Stimulated activated CD4-positive, alpha-beta T cell treated with anti-CD3 and anti-CD28 coated beads, Interleukin-4, amount 100 ng/mL, for 48 hours (primary cell): ENCODE measurements around the gene ECI2.

Experiments
- DNase-seq, 2 donors: peaks; one replicate each; pipeline ENCODE4 v3.0.0-alpha.2; 2020; ENCODE audit warnings: low read depth in 2 of 2

ECI2 gene, protein sequence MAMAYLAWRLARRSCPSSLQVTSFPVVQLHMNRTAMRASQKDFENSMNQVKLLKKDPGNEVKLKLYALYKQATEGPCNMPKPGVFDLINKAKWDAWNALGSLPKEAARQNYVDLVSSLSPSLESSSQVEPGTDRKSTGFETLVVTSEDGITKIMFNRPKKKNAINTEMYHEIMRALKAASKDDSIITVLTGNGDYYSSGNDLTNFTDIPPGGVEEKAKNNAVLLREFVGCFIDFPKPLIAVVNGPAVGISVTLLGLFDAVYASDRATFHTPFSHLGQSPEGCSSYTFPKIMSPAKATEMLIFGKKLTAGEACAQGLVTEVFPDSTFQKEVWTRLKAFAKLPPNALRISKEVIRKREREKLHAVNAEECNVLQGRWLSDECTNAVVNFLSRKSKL

DNA sequence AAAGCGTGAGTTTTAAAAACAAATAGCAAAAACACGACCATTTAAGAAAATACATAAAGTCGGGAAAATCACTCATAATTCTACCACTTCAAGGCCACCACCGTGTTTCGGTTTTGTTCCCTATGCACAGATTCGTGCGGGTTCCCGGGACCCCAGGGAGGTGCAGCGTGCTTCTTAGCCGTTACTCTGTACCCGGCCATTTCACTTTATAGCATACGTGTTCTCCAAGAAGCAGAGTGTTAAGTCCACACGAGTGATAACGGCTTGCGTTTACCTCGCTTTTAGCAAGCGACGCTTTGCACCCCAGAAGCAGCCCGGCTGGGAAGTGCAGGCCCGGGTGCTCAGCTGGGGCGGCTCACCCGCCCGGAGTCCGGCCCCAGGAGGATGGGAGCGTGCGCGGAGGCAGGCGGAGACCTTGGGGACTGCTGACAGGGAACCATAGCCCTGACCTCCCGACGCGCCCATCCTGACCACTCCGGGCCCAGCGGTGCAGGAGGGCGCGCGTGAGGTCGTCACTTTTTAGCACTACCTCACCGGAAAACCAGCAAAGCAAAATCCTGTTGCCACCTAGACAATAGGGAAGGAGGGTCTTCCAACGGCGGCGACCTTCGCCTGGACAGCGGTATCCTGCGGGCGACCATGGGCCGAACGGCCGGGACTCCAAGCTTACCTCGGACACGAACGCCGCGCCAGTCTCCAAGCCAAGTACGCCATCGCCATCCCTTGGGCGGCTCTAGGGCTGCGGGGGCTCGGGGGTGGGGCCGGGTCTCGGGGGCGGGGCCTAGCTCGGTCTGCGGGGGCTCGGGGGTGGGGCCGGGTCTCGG, at the start of gene ECI2:
Gene ECI2 (minus strand): TSS at position 735 of the 824 bp plus-strand sequence. CDS start 15 bp downstream, at position 720.
- DNase-seq, result peak; percentile 40 to 45

DNA sequence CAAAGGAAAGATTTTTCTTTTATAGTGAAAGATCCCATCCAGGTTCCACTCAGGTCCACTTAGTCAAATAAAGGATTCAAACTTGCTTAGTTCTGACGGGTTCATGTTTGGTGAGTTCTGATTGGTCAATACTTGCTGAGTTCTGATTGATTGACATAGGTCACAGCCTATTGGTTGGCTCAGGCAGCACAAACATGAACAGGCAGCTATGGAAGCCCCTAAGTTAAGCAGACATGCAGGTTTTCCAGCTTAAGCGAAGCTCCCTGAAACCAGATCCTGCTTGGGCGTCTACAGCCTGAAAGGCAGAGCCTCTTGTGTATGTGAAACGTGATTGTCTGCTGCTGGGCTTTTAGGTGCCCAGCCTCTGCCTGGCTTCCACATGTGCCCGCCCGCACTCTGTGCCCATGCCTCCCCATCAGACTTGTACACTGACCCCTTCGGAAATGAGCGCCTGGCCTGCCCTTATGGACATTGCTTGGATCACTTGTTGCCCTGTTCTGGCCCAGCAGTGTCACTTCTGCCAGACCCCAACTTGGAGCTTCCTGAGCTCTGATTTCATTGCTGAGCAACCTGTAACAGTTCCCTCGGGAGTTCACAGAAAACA, 45.4 kb upstream of the ECI2 start:
- no peak for DNase-seq

DNA sequence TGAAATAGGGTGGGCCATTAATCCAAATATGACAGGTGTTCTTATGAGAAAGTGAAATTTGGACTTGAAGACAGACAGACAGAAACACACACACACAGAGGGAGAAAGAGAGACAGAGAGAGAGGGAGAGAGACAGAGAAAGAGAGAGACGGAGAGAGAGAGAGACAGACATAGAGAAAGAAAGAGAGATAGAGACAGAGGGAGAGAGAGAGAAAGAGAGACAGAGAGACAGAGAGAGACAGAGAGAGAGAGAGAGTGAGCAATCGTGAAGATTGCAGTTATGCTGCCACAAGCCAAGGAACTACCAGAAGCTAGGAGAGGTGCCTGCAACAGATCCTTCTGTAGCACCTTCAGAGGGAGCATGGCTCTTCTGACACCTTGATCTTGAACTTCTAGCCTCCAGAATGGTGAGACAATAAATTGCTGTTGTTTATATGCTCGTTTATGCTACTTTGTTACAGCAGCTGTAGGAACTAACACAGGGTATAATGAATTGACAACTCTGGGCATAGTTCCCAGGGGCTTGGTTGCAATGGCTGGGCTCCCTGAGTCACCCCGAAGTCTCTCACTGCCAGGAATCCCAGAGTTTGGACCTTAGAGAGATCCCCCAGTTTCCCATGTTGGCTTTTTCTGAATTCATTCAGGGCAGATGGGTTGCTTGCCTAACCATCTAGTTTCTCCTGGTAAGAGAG, 44.7 kb upstream of the ECI2 start:
- no peak for DNase-seq

DNA sequence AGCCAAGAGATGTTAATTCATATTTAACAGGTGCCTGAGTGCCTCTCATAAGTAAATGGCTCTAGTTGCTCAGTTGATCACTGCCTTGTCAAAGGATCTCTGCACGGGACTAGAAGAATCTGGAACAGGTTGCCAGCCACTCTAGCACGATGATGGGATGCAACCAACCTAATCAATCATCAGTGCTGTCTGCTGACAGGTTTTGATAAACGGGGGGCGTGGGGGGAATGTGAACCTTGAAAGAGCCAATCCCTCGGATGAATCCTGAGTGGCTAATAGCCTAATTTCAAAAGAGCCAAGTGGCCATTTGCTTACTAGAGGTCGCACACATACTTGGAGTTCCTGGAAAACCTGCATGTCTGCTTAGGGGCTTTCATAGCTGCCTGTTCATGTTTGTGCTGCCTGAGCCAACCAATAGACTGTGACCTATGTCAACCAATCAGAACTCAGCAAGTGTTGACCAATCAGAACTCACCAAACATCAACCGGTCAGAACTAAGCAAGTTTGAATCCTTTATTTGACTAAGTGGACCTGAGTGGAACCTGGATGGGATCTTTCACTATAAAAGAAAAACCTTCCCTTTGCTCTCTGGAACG, 43.5 kb upstream of the ECI2 start:
- DNase-seq, result no peak

DNA sequence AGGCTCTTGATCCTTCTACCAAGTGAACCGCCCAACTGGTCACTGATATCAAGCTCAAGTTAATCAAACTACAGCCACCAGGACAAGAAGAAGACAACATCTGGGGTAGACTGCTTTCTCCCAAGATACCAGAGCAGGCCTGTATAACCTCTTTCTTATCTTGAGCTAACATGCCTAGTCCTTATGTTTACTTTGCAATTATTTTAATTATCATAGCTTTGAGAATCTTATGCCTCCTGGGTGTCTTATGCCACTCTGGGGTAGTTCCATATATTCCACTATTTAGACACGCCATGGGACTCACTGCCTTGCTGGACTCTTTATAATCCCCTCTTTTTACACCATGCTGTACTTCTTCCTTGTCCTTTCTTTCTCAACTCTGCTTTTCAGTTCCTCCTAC, 41.5 kb upstream of the ECI2 start:
- DNase-seq, result no peak

DNA sequence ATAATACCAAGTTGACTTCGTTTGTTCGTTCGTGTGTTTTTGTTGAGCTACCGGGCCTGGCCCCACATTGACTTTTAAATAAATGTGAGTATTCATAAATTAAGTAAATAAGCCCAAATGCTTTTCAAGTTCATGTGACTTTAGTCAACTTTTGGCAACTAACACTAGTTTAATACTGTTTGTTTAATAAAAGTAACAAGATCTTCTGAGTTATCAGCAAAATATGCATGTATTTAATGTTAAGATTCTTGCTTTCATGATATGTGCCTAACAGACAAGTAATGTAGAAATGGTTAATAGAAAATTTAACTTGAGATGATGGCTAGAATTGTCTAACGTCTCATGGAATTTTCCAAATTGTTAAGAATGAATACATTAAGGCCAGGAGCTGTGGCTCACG, 38.7 kb upstream of the ECI2 start:
- no peak for DNase-seq

DNA sequence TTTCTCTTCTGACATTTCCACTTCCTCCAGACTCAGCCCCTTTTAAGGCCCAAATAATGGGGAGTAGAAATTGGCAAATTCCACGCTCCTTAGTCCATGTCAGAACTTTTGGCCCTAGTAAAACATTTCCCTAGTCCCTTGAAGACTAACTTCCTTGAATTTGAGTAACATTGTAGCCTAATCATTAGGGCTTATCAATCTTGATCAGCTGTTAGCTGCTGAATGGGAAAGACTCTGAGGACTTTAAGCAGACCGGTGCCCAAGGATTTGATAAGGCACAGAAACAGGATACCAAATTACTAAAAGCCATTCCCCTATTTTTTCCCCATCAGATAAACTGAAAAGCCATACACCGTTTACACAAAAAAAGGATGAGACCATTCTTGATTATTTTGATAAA, 37.0 kb upstream of the ECI2 start:
- DNase-seq, result no peak

DNA sequence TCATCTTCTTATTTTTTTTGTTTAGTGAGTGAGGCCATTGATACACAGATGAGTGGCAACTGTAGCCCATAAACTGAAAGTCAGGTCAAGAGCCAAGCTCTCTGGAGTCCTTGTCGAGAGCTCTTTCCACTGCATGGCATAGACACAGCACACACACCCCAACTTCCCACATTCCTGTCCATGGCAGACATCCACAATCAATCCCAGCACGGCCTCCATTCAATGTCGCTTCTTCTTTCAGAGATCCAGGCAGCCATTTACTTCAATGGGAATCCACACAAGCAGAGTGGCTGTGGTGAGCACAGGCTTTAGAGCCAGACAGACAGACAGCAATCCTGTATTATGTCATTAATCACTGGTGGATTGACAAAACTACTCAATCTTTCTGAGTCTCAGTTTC, 34.9 kb upstream of the ECI2 start:
- no peak for DNase-seq

DNA sequence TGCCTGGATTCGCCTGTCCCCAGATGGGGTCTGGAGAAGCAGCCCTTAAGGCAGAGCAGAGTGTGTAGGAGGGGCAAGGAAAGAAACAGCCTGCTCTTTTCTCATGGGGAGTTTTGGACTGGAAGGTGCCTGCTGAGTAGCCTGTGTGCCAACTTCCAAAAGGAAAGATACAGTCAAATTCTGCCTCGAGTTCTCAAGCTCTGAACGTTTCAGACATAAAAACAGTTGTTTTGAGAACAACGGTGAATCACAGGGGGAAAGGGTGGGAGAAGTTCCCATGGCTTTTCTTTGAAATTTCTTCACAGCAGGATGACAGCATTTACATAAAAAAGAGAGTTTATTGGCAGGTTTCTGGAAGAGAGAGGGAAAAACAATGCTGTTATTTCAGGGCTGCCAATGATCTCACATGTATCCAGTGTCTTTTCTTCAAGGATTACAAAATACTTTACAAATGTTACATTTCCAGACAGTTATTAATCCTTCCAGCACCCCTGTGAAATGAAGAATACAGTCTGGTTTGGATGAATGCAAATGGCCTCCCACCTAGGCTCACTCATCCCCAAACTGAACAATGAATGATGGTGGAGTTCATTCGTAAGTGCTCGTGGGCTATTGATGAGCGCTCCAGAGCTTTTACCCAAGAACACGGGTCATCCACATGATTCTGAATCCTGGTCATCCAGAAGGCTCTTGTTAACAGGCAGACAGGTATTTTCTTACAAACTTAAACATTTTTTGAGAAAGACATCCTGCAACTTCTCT, 33.8 kb upstream of the ECI2 start:
- DNase-seq, result no peak

DNA sequence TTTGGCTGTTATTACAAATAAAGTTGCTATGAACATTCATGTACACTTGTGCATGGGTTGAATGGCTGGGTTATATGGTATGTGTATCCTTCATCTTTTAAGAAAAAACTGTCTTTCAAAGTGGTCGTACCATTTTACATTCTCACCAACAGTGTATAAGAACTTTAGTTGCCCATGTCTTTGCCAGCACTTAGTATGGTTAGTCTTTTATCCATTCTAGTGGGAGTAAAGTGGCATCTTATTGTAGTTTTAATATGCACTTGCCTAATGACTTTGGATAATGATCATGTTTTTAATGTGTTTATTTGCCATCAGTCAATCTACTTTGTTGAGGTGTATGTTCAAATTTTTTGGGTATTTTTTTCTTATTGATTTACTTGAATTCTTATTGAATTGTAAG, 32.5 kb upstream of the ECI2 start:
- no peak for DNase-seq

DNA sequence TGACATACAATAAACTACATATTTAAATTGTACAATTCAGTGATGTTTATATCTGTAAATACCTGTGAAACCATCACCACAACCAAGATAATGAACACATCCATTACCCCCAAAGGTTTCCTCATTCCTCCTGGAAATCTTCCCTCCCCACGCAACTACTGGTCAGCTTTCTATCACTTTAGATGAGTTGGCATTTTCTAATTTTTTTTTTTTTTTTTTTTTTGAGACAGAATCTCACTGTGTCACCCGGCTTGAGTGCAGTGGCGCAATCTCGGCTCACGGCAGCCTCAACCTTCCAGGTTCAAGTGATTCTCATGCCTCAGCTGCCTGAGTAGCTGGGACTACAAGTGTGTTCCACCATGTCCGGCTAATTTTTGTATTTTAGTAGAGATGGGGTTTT, 31.7 kb upstream of the ECI2 start:
- DNase-seq, result no peak

DNA sequence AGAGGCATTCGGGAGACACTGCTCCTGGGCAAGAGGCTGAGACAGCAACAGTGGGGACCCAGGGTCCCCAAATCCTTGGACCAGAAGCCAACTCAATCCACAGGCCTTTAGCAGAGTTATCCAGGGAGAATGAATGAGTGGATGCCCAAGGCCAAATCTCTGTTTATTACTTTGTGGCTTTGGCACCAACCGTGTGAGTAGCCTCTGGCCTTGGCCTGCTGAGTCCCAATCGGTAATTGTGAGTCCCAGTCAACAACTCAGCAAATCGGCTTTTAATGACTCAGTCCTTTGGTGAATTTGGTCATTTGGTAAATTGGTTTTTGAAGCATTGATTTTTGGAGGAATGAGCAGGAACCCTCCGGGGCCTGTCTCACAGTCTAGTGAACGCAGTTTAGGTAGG, 29.1 kb upstream of the ECI2 start:
- DNase-seq, result no peak

DNA sequence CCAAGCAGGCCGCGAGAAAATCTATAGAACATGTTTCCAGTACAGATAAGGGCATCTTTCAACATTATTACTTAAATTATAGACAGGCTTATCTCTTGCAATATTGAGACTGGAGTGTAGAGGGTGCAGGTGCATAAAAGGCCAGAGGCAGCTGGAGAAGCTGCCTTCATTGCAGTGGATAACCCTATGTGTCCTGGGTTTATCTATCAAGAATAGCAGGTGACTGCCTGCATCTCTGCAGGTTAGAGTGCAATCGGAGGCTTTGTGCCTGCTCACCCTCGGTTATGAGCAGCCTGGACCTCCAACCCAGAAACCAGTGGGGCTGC, 28.7 kb upstream of the ECI2 start:
- no peak for DNase-seq

DNA sequence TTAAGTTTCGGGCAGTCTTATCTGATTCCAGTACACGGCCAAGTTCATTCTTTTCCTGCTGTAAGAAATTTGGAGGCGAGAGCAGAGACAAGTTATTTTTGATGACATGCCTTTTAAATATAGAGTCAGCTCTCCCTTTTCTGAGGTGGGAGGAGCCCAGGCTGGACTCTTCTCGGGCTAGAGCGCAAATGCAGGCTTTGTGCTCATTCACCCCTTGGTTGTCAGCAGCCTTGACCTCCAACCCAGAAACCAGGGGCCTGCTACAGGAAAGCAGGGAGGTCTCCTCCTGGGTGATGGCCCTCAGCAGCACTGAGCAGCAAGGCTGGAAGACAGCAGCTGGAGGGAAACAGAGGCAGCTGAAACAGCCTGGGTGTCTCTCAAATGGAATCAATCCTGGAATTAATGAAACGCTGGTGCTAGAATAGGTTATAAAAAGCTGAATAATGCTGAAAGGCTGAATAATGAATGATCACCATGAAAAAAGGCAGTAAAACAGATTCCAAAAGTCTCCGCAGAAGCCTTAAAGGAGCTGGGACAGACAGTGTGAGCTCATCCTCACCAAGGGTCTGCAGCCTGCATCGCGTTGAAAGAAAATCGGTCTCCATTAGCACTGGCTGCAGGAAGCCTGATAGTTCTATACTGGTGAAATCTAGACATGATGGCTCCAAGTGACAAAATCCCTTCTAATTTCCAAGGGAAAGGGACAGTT, 28.2 kb upstream of the ECI2 start:
- no peak for DNase-seq

DNA sequence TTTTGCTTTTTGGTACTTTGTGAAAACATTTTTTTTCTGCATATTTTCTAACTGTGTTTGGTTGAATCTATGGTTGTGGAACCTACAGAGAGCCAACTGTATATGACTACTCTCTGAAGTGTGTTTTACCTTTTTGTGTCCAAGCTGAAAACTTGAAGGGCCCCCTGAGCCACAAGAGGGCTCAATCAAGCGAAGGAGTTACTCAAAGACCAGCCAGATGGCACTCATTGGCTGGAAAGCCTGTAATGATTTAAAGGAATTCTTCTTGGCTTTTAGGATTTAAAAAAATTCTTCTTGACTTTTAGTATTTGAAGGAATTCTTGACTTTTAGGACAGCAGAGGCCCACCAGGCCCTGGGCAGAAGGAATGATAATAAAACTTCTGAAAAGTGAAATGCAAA, 27.0 kb upstream of the ECI2 start:
- no peak for DNase-seq

DNA sequence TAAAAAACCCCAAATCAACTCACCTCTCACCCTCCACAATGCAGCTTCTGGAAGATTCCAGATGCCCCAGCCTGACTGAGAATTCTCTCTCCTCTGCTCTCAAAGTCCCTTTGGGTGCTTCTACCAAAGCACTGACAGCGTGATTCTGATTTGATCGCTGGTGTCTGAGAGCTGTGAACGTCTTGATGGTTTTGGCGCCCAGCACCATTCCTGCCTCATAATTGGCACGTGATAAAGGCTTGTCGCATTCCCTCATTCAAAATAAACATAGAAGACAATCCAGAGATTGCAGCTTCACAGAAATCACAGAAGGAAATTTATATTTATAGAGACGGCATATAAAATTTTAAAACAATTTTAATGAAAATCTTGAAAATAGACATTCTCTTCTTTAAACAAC, 24.1 kb upstream of the ECI2 start:
- no peak for DNase-seq

DNA sequence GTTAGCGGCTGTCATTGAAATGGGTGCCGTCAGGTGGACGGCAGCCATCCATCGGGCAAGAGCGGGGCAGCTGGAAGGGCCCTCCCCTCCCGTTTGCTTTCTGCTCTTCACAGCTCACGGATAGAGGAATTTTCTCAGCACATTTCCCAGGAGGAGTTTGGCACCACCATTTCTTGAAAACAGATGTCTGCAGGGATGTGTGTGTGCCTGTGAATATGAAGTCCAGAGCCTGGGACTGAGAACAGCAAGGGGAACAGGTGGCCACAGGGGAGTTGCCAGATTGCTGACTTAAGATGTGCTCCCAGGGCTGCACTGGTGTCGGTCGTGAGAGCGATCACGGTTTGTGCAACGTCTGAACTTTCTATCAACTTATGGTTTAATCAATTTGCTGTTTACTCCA, 22.1 kb upstream of the ECI2 start:
- DNase-seq, result no peak

DNA sequence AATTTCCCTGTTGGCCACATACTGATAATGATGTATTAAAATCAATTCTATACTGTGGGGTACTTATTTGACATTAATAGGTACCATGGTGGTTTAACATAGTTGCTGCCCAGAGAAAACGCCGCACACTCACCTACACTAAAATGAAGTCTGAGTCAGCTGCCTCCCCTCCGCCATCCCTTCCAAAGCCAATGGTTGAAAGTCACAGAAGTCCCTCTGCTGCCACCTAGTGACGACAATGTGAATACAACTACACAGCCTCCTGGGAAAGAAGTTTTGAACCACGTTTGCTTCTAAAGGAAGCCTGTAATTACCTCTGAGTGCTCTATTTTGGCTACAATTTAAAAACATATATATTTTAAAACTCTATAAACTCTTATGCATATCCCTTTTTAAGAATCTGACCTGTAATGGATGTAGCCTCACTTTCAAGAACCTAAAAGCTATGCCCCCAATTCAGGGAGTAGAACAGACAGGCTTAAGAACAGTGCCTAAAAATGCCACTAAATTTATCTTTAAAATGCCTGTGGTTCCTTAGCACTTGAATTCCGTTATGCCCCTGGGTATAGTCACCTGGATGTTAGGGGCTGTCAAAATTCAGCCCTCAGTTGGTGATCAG, 20.6 kb upstream of the ECI2 start:
- peak; percentile 66 to 75 for DNase-seq

DNA sequence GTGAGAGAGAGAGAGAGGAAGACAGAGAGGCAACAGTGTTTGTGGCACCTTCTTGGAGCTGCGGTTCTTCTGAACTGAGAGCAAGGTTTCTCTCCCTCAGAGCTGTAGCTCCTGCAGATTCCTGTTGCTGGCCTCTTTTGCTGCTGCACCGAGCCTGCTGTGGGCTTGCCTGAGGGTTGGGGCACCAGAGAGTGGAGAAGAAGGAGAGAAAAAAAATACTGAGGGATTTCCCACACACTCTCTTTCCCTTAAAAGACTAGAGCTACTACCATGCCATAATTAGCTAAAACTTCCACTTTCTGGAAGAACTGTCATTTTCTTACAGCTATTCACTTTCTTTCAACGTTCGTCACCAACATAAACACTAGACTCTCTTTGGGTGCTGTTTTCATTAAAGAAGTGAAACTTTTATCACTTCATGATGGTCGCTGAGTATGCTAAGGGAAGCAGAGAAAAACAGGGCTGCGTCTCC, 18.2 kb upstream of the ECI2 start:
- no peak for DNase-seq

DNA sequence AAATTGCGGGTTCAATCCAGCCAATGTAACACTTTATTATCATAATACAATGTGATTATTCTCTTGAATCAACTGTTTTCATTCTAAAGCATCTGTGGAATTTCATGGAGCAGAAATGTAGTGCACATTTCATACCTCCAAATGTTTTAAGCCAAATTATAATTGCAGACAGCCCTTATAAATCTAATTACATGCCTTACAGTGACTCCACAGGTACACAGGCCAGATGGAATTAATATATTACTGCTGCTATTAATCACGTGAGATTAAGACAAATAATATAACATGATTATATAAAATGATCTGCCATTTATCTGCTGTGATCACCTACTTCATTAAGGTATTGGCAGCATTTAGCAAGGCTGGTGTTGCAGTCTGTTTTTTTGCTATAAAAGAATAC, 9.7 kb upstream of the ECI2 start:
- DNase-seq, result no peak
